ENCODE data around the gene AP3S1. TPM values are rescaled to one million over a fixed set of nuclear protein-coding genes. Genes with fewer than 3 reads are reported as not detected.
A peak's percentile ranks its signal among the peaks of the same experiment; 100 is the strongest.

Gene AP3S1
- total and polyA plus RNA-seq, 2 of the 13 experiments (the other 11 are each of a cell fraction or from before 2014, with no cell fraction given): 50.5 to 85.9 TPM

- 0 out of 2 replicates have a peak, but pooled peaks have one; percentile 57 for TF ChIP-seq SIX4 (CRISPR knock-in tag; IDR thresholded peaks at IDR 0.05)
- TF ChIP-seq FLYWCH1 (CRISPR knock-in tag; IDR thresholded peaks at IDR 0.05): peak; percentile 80; the same call in 1 of the 2 replicates
- TF ChIP-seq CENPT (CRISPR knock-in tag; IDR thresholded peaks at IDR 0.05; ENCODE audit: low read depth): no peak
- no peak for TF ChIP-seq ZNF407 (CRISPR knock-in tag; IDR thresholded peaks at IDR 0.05; ENCODE audit: not compliant biosample characterization)
- TF ChIP-seq PRDM15 (CRISPR knock-in tag; IDR thresholded peaks at IDR 0.05): no peak
- TF ChIP-seq PAF1 (CRISPR knock-in tag; IDR thresholded peaks at IDR 0.05): no peak
- TF ChIP-seq ATF2 (CRISPR knock-in tag; IDR thresholded peaks at IDR 0.05): peak; percentile 87
- no peak for TF ChIP-seq FIP1L1 (IDR thresholded peaks at IDR 0.05; ENCODE audit: borderline replicate concordance, insufficient read depth, low read depth, low read length)
- TF ChIP-seq STAT6 (CRISPR knock-in tag; IDR thresholded peaks at IDR 0.05; ENCODE audit: borderline replicate concordance): no peak; the same call in 1 of the 2 replicates
- peak; percentile 64 for TF ChIP-seq ZNF138 (CRISPR knock-in tag; IDR thresholded peaks at IDR 0.05; ENCODE audit: low read depth)
- peak; percentile 77; the same call in 1 of the 2 replicates for TF ChIP-seq NR2C2 (CRISPR knock-in tag; IDR thresholded peaks at IDR 0.05; ENCODE audit: borderline replicate concordance)
Measured at GRCh38 chr5:115841382-115842088, at the start of gene AP3S1, which contains the start of gene ATG12 (continued).

Measured in HepG2 (cell line).